ENCODE results near the gene MAGI3. TPM values are rescaled to one million over a fixed set of nuclear protein-coding genes. Genes with fewer than 3 reads are reported as not detected.

The MAGI3 gene
- total RNA-seq, 1 donor = 7.2 TPM

DNA sequence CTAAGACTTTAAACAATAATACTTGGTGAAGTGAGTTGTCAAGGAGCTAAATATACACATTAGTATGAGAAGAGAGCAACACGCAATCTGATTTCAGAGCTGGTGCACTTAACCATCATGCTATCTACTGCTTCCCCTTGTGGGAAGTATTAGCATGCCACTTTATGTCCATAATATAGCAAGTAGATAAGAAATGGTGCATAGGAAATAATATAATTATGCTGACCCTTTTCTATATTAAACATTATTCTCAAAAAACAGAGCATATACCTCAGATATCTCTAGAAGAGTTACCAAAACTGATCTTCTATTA is 63.4 kb downstream of the MAGI3 start:
- Histone ChIP-seq H3K4me1 (ENCODE audit: insufficient read depth, low read length) (peaks cover 12% of the 10 kb centered on the region), H3K4me3 (ENCODE audit: insufficient read depth, low read length) (no peak overlapping the region), H3K4me2 (ENCODE audit: insufficient read depth, low read length) (no peak overlapping the region), H3K9me3 (ENCODE audit: low read depth, low read length) (no peaks in the 10 kb centered on the region), H2AFZ (ENCODE audit: low read length) (no peak overlapping the region), H4K20me1 (ENCODE audit: insufficient read depth, low read length) (no peaks in the 10 kb centered on the region), H3K79me2 (ENCODE audit: insufficient read depth, low read length) (peaks cover 14% of the 10 kb centered on the region), H3K27ac (ENCODE audit: low read depth, low read length) (no peak overlapping the region), H3K36me3 (ENCODE audit: insufficient read depth, low read length) (no peaks in the 10 kb centered on the region), H3K27me3 (ENCODE audit: insufficient read depth, low read length) (no peaks in the 10 kb centered on the region)
- no peak for DNase-seq (ENCODE audit: insufficient read length, low spot score, missing footprints)
- TF ChIP-seq, protein P1, sequence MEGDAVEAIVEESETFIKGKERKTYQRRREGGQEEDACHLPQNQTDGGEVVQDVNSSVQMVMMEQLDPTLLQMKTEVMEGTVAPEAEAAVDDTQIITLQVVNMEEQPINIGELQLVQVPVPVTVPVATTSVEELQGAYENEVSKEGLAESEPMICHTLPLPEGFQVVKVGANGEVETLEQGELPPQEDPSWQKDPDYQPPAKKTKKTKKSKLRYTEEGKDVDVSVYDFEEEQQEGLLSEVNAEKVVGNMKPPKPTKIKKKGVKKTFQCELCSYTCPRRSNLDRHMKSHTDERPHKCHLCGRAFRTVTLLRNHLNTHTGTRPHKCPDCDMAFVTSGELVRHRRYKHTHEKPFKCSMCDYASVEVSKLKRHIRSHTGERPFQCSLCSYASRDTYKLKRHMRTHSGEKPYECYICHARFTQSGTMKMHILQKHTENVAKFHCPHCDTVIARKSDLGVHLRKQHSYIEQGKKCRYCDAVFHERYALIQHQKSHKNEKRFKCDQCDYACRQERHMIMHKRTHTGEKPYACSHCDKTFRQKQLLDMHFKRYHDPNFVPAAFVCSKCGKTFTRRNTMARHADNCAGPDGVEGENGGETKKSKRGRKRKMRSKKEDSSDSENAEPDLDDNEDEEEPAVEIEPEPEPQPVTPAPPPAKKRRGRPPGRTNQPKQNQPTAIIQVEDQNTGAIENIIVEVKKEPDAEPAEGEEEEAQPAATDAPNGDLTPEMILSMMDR (IDR thresholded peaks at IDR 0.05; ENCODE audit: extremely low read depth, low read depth, low read length) = no peak

DNA sequence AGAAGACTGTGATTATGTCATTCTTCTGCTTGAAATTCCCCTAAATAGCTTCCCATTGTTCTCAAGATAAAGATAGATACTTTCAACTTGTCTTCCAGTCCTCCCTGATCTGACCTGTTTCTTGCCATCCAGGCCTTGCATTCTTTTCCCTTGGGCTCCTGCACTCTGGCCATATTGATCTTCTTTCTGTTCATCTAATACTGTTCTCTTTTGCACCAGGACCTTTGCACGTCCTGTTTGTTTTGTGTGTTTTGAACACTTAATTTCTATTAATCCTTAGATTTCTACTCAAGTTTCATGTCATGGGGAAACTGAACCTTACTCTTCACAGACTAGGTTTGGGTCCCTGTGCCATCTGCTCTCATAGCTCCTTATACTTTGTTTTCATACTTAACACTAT is 65.1 kb downstream of the MAGI3 start:
- no peak overlapping the region for H2AFZ ChIP-seq (ENCODE audit: low read length)
- TF ChIP-seq, protein P1 (IDR thresholded peaks at IDR 0.05; ENCODE audit: extremely low read depth, low read depth, low read length) = no peak
- H3K4me3 ChIP-seq (ENCODE audit: insufficient read depth, low read length) = no peak overlapping the region
- peaks cover 14% of the 10 kb centered on the region for H3K4me1 ChIP-seq (ENCODE audit: insufficient read depth, low read length)
- H3K27ac ChIP-seq (ENCODE audit: low read depth, low read length) = no peak overlapping the region
- H3K36me3 ChIP-seq (ENCODE audit: insufficient read depth, low read length) = no peaks in the 10 kb centered on the region
- H3K27me3 ChIP-seq (ENCODE audit: insufficient read depth, low read length) = no peaks in the 10 kb centered on the region
- no peaks in the 10 kb centered on the region for H3K9me3 ChIP-seq (ENCODE audit: low read depth, low read length)
- DNase-seq (ENCODE audit: insufficient read length, low spot score, missing footprints) = no peak
- H4K20me1 ChIP-seq (ENCODE audit: insufficient read depth, low read length) = no peaks in the 10 kb centered on the region
- H3K79me2 ChIP-seq (ENCODE audit: insufficient read depth, low read length) = peaks cover 14% of the 10 kb centered on the region
- no peak overlapping the region for H3K4me2 ChIP-seq (ENCODE audit: insufficient read depth, low read length)

DNA sequence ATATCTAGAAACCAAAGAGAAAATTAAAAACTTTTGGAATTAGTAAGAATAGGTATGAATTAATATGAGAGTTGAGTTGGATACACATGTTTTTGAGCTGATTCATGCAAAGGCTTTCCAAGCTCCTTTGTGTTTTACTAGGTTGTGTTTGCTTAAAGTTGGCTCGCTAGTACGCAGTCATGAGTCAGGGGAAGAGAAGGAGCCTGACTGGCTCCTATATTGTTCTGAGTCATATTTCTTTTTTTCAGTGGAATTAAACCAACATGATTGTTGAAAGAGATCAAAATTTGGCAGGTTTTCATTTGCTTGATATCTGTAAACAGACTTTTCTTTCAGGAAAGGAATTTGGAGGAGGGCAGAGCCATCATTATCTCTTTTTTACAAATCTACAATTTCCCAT is 66.7 kb downstream of the MAGI3 start:
- H3K4me2 ChIP-seq (ENCODE audit: insufficient read depth, low read length) = peak overlapping the region; percentile 40
- H3K27me3 ChIP-seq (ENCODE audit: insufficient read depth, low read length) = no peaks in the 10 kb centered on the region
- peaks cover 14% of the 10 kb centered on the region for H3K4me1 ChIP-seq (ENCODE audit: insufficient read depth, low read length)
- no peak overlapping the region for H3K4me3 ChIP-seq (ENCODE audit: insufficient read depth, low read length)
- no peaks in the 10 kb centered on the region for H3K9me3 ChIP-seq (ENCODE audit: low read depth, low read length)
- peak overlapping the region; percentile 51 for H3K27ac ChIP-seq (ENCODE audit: low read depth, low read length)
- peaks cover 15% of the 10 kb centered on the region for H3K79me2 ChIP-seq (ENCODE audit: insufficient read depth, low read length)
- peak; percentile 89 for DNase-seq (ENCODE audit: insufficient read length, low spot score, missing footprints)
- H3K36me3 ChIP-seq (ENCODE audit: insufficient read depth, low read length) = no peaks in the 10 kb centered on the region
- no peak overlapping the region for H2AFZ ChIP-seq (ENCODE audit: low read length)
- TF ChIP-seq, protein P1 (IDR thresholded peaks at IDR 0.05; ENCODE audit: extremely low read depth, low read depth, low read length) = no peak
- H4K20me1 ChIP-seq (ENCODE audit: insufficient read depth, low read length) = no peaks in the 10 kb centered on the region

DNA sequence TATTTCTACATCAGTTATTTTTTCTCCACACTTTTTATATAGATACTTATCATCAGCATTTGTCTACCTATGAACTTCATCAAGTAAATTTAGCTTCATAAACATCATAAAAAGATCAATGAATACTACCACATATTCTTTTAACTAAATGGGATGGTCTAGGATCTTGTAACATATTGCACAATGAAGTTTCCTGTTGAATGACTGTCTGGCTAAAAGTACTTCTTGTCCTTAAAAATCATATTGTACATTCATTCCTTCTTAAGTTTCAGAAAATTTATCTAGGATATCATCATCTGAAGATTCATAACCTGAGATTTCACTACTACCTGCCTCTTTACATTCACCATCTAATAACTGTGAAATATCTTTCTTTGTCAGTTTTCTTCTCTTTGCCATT is 69.0 kb downstream of the MAGI3 start:
- TF ChIP-seq, protein P1 (IDR thresholded peaks at IDR 0.05; ENCODE audit: extremely low read depth, low read depth, low read length) = no peak
- Histone ChIP-seq H3K36me3 (ENCODE audit: insufficient read depth, low read length) (no peaks in the 10 kb centered on the region), H3K4me3 (ENCODE audit: insufficient read depth, low read length) (no peak overlapping the region), H3K27ac (ENCODE audit: low read depth, low read length) (no peak overlapping the region), H2AFZ (ENCODE audit: low read length) (no peak overlapping the region), H3K79me2 (ENCODE audit: insufficient read depth, low read length) (peaks cover 15% of the 10 kb centered on the region), H3K4me2 (ENCODE audit: insufficient read depth, low read length) (no peak overlapping the region), H3K9me3 (ENCODE audit: low read depth, low read length) (no peaks in the 10 kb centered on the region), H3K27me3 (ENCODE audit: insufficient read depth, low read length) (no peaks in the 10 kb centered on the region), H3K4me1 (ENCODE audit: insufficient read depth, low read length) (peaks cover 14% of the 10 kb centered on the region), H4K20me1 (ENCODE audit: insufficient read depth, low read length) (no peaks in the 10 kb centered on the region)
- DNase-seq (ENCODE audit: insufficient read length, low spot score, missing footprints) = no peak

All from osteoblast (primary cell).